Stimulated activated CD8-positive, alpha-beta memory T cell treated with anti-CD3 and anti-CD28 coated beads, Interleukin-15, amount 100 ng/mL, for 1 hour (primary cell): ENCODE results near the gene PAX7.
"Not testable (repeated sequence)": the region's sequence is repeated elsewhere in the genome, so short reads cannot be mapped to it uniquely, and the experiment has no call there.

Experiments
- DNase-seq: peaks from one replicate; pipeline ENCODE4 v3.0.0-alpha.2; 2020; ENCODE audit warnings: low read depth

PAX7 gene

GRCh38 chr1:18658831-18659230 is 28.2 kb downstream of the PAX7 start:
- DNase-seq, result no peak

- DNase-seq, result no peak
Observed at GRCh38 chr1:18661404-18662285, 31.0 kb downstream of the PAX7 start.

GRCh38 chr1:18662286-18662639 is 31.6 kb downstream of the PAX7 start:
- DNase-seq, result no peak

GRCh38 chr1:18666317-18666920 is 35.8 kb downstream of the PAX7 start:
- DNase-seq, result no peak

- DNase-seq, result no peak
Observed at GRCh38 chr1:18667333-18667732, 36.7 kb downstream of the PAX7 start.

- DNase-seq, result no peak
Observed at GRCh38 chr1:18668046-18668445, 37.4 kb downstream of the PAX7 start.

GRCh38 chr1:18668750-18669404 is 38.2 kb downstream of the PAX7 start:
- DNase-seq, result no peak

GRCh38 chr1:18670121-18670867 is 39.6 kb downstream of the PAX7 start:
- DNase-seq, result no peak

- no peak for DNase-seq
Observed at GRCh38 chr1:18670868-18671225, 40.2 kb downstream of the PAX7 start.

GRCh38 chr1:18673976-18674375 is 43.3 kb downstream of the PAX7 start:
- no peak for DNase-seq

GRCh38 chr1:18676332-18676781 is 45.7 kb downstream of the PAX7 start:
- DNase-seq, result no peak

- DNase-seq, result no peak
Observed at GRCh38 chr1:18681423-18681835, 50.8 kb downstream of the PAX7 start.

GRCh38 chr1:18682375-18682774 is 51.7 kb downstream of the PAX7 start:
- no peak for DNase-seq

- no peak for DNase-seq
Observed at GRCh38 chr1:18684303-18684702, 53.7 kb downstream of the PAX7 start.

- no peak for DNase-seq
Observed at GRCh38 chr1:18686540-18686939, 55.9 kb downstream of the PAX7 start.

GRCh38 chr1:18687273-18687672 is 56.6 kb downstream of the PAX7 start:
- DNase-seq, result no peak

- DNase-seq, result no peak
Observed at GRCh38 chr1:18691648-18692047, 61.0 kb downstream of the PAX7 start.

GRCh38 chr1:18693256-18694098 is 62.8 kb downstream of the PAX7 start:
- no peak for DNase-seq

- not testable (repeated sequence) for DNase-seq
Observed at GRCh38 chr1:18694289-18694688, 63.6 kb downstream of the PAX7 start.

- DNase-seq, result no peak
Observed at GRCh38 chr1:18697541-18697940, 66.9 kb downstream of the PAX7 start.

GRCh38 chr1:18700530-18700929 is 69.9 kb downstream of the PAX7 start:
- no peak for DNase-seq
